ENCODE data around the gene INHBB. TPM values are rescaled to one million over a fixed set of nuclear protein-coding genes. Genes with fewer than 3 reads are reported as not detected.

INHBB gene
- total and polyA plus RNA-seq, 9 of the 15 experiments (the other 6 are each of a cell fraction or from before 2014, with no cell fraction given), result not detected

DNA sequence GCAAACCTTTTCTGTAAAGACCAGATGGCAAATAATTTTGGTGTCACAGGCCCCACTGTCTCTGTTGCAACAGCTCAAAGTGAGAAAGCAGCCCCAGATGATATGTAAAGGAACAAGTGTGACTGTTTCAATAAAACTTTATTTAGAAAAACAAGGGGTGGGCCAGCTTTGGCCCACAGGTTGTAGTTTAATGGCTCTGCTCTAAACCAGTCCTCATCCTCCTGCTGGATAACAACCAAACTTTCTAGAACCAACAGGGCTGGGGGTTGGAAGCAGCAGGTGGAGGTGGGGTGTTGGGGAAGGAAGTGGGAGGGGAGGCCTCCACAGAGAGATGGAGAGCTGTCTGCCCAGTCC is 28.8 kb upstream of the INHBB start:
- H3K27me3 ChIP-seq (ENCODE audit: control insufficient read depth in 2 of 2, insufficient read depth in 2 of 2, low read length in 2 of 2), result peaks cover 51 to 83% of the 10 kb centered on the region in 2 experiments
- intact Hi-C loops (cut with micrococcal nuclease), result loop anchor here (10.0 kb wide), 2 partner anchors 302 to 358 kb away; partner anchors contain the start of gene EPB41L5
- no peak overlapping the region for H3K9ac ChIP-seq (ENCODE audit: insufficient read depth in 1 of 2, low read depth in 2 of 2, low read length in 2 of 2)
- no peak for ATAC-seq
- H3K4me2 ChIP-seq (ENCODE audit: insufficient read depth, low read length), result no peak overlapping the region
- H3K27ac ChIP-seq (ENCODE audit: extremely low read depth, low read depth, low read length), result no peak overlapping the region
- peaks cover 4% of the 10 kb centered on the region for H3K9me1 ChIP-seq (ENCODE audit: control insufficient read depth, insufficient read depth, low read length)
- in situ Hi-C loops (cut with MboI), result loop anchor here (10.0 kb wide), 1 partner anchor 202 kb away; no protein-coding TSS in a partner anchor
- FAIRE-seq, result no peak
- BruUV-seq (replicated peaks), result no TSS peak
- POLR2A ChIA-PET, result interaction anchor here (0.5 to 1.5 kb wide), 4 partner anchors 9 to 527 kb away, joined by 3 read pairs; no protein-coding TSS in a partner anchor
- H3K4me1 ChIP-seq (replicated peaks in 1 of 2; ENCODE audit: control insufficient read depth in 2 of 2, insufficient read depth in 2 of 2, low read length in 2 of 2), result peaks cover 0 to 6% of the 10 kb centered on the region in 2 experiments; a peak in 2 of 5 replicates
- TF ChIP-seq, protein P1, sequence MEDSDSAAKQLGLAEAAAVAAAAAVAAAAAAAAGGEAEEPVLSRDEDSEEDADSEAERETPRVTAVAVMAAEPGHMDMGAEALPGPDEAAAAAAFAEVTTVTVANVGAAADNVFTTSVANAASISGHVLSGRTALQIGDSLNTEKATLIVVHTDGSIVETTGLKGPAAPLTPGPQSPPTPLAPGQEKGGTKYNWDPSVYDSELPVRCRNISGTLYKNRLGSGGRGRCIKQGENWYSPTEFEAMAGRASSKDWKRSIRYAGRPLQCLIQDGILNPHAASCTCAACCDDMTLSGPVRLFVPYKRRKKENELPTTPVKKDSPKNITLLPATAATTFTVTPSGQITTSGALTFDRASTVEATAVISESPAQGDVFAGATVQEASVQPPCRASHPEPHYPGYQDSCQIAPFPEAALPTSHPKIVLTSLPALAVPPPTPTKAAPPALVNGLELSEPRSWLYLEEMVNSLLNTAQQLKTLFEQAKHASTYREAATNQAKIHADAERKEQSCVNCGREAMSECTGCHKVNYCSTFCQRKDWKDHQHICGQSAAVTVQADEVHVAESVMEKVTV (CRISPR knock-in tag; IDR thresholded peaks at IDR 0.05), result no peak
- TF ChIP-seq KLF6 (CRISPR knock-in tag; IDR thresholded peaks at IDR 0.05; ENCODE audit: borderline replicate concordance) (no peak), ZNF239 (CRISPR knock-in tag; IDR thresholded peaks at IDR 0.05) (no peak), PHF21A (IDR thresholded peaks at IDR 0.05; ENCODE audit: borderline replicate concordance, low read depth) (no peak), CSDE1 (IDR thresholded peaks at IDR 0.05) (no peak)
- TF ChIP-seq, protein P2, sequence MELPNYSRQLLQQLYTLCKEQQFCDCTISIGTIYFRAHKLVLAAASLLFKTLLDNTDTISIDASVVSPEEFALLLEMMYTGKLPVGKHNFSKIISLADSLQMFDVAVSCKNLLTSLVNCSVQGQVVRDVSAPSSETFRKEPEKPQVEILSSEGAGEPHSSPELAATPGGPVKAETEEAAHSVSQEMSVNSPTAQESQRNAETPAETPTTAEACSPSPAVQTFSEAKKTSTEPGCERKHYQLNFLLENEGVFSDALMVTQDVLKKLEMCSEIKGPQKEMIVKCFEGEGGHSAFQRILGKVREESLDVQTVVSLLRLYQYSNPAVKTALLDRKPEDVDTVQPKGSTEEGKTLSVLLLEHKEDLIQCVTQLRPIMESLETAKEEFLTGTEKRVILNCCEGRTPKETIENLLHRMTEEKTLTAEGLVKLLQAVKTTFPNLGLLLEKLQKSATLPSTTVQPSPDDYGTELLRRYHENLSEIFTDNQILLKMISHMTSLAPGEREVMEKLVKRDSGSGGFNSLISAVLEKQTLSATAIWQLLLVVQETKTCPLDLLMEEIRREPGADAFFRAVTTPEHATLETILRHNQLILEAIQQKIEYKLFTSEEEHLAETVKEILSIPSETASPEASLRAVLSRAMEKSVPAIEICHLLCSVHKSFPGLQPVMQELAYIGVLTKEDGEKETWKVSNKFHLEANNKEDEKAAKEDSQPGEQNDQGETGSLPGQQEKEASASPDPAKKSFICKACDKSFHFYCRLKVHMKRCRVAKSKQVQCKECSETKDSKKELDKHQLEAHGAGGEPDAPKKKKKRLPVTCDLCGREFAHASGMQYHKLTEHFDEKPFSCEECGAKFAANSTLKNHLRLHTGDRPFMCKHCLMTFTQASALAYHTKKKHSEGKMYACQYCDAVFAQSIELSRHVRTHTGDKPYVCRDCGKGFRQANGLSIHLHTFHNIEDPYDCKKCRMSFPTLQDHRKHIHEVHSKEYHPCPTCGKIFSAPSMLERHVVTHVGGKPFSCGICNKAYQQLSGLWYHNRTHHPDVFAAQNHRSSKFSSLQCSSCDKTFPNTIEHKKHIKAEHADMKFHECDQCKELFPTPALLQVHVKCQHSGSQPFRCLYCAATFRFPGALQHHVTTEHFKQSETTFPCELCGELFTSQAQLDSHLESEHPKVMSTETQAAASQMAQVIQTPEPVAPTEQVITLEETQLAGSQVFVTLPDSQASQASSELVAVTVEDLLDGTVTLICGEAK (IDR thresholded peaks at IDR 0.05), result peak; percentile 94
- TF ChIP-seq, protein P2 (CRISPR knock-in tag; IDR thresholded peaks at IDR 0.05), result peak; percentile 93
- H3K36me3 ChIP-seq (ENCODE audit: control insufficient read depth, insufficient read depth, low read length), result no peaks in the 10 kb centered on the region
- no peaks in the 10 kb centered on the region for H3K9me3 ChIP-seq (replicated peaks; ENCODE audit: control insufficient read depth, insufficient read depth, low read depth, low read length)
- CTCF ChIA-PET (ENCODE audit: low intra/inter-chr PET ratio), result no interaction called here
- no peak for DNase-seq (ENCODE audit: extremely low read depth in 1 of 4, low spot score in 3 of 4)
- H3K4me3 ChIP-seq, result no peak overlapping the region
- H2AFZ ChIP-seq (ENCODE audit: low read depth, low read length), result no peak overlapping the region
- no peaks in the 10 kb centered on the region for H3K79me2 ChIP-seq (ENCODE audit: control insufficient read depth, insufficient read depth, low read length)
- peaks cover 19% of the 10 kb centered on the region for H4K20me1 ChIP-seq (replicated peaks; ENCODE audit: control insufficient read depth, insufficient read depth, low read length)

All from K562 (cell line).